SJSA1 (cell line): ENCODE measurements around the gene RAPGEF5. TPM values are rescaled to one million over a fixed set of nuclear protein-coding genes. Genes with fewer than 3 reads are reported as not detected.

ENCODE experiments used
- DNase-seq, 2 experiments: peaks; one replicate each; pipeline ENCODE4 v3.0.0-alpha.2; 2015 to 2020; ENCODE audit warnings: low spot score in 2 of 2, low read depth in 1 of 2
- H3K27ac ChIP-seq: fragments of 250-450 bp; sonication (Bioruptor Pico); 2 replicates; pipeline ENCODE4 v1.5.1; 2020; ENCODE audit warnings: mild to moderate bottlenecking, moderate library complexity
- H3K27me3 ChIP-seq: fragments of 250-450 bp; sonication (Bioruptor Pico); replicated peaks from 2 replicates; pipeline ENCODE4 v1.5.1; 2020; ENCODE audit warnings: mild to moderate bottlenecking, moderate library complexity
- H3K36me3 ChIP-seq: fragments of 250-450 bp; sonication (Bioruptor Pico); 2 replicates; pipeline ENCODE4 v1.5.1; 2020; ENCODE audit warnings: mild to moderate bottlenecking
- H3K4me1 ChIP-seq: fragments of 250-450 bp; sonication (Bioruptor Pico); replicated peaks from 2 replicates; pipeline ENCODE4 v1.6.1; 2021; ENCODE audit warnings: mild to moderate bottlenecking
- H3K4me3 ChIP-seq: fragments of 250-450 bp; sonication (Bioruptor Pico); 2 replicates; pipeline ENCODE4 v1.5.1; 2020; ENCODE audit warnings: mild to moderate bottlenecking
- H3K9me3 ChIP-seq: fragments of 250-450 bp; sonication (Bioruptor Pico); replicated peaks from 2 replicates; pipeline ENCODE4 v1.5.1; 2020; ENCODE audit warnings: mild to moderate bottlenecking
- total RNA-seq: library from RNA; depleted of rRNA; stranded (reverse); fragments of >200 nt; shearing (Covaris generic); gene quantifications from 2 replicates; pipeline ENCODE4 v1.2.3, GENCODE V29; 2014

The RAPGEF5 gene
- total RNA-seq, 1 experiment from 2014 or later, result 0.03 TPM

DNA sequence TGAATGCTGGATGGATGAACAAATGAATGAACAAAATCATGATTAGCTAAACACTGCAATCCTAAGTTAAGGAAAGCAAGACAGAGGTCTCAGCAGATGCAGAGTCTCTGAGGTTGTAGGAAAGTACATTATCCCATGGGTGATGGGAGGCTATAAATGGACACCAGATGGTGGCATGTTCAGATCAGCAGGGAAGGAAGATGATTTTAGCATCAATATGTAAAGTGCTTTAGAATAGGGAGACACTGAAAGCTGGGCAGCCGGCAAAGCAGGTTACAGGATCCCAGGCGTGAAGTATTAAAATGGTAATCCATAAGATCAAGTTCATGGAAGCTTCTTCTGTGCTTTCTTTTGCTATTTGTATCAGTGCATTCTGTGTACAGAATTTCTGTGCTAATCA lies 7.9 kb upstream of the RAPGEF5 start:
- no peaks in the 10 kb centered on the region for H3K36me3 ChIP-seq
- H3K4me1 ChIP-seq, result no peaks in the 10 kb centered on the region
- peaks cover 7% of the 10 kb centered on the region; the same call in 1 of the 2 replicates for H3K27me3 ChIP-seq
- no peak for DNase-seq
- H3K4me3 ChIP-seq, result no peak overlapping the region
- no peak overlapping the region for H3K27ac ChIP-seq
- no peaks in the 10 kb centered on the region for H3K9me3 ChIP-seq

DNA sequence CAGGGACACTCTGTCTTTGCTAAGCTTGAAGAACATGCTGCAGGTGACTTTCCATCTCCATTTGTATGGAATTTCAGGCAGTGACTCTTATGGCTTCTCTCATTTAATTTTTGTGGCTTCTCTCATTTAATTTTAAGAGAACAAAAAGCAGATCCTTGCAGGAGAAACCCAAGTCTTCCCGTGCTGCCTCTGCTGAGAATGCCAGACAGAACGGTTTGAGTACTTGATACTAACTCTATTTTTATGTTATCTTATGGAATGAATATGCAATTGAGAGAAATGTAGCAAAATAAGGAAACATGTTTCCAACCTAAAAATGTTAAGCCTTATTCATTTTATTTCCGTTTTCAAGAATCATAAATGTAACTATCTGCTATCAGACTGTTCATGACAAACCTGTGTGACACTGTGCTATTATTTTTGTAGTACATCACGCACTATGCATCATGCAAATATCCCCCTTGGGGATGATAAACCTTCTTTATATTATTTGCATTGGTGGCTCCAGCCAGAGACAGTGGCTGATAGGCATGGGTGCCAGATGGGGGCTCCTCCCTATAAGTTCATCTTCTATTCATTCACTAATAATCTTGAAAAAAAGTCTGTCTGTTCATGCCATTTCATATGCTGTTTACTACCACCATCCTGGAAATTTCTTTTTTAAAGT lies 6.9 kb upstream of the RAPGEF5 start:
- H3K4me1 ChIP-seq, result no peaks in the 10 kb centered on the region
- DNase-seq, result no peak

DNA sequence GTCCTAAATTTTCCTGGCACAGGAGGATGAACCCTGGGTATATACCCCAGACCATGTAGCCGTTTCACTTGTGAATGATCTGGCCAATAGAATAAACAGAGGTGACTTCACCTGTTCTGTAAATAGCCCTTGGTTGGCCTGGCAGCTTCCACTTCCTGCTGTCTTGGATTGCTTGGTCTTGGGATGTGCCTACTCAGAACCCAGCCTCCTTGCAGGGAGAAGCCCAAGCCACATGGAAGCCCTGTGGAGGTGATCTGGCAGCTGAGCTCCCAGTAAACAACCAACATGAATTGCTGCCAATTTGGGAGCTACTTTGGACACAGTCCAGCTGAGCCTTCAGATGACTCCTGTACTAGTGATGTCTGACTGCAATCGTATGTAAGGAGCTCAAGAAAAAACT lies 4.8 kb upstream of the RAPGEF5 start:
- no peak for DNase-seq
- Histone ChIP-seq H3K4me1 (no peaks in the 10 kb centered on the region), H3K27me3 (peaks cover 16% of the 10 kb centered on the region), H3K4me3 (no peak overlapping the region), H3K36me3 (no peaks in the 10 kb centered on the region), H3K9me3 (no peaks in the 10 kb centered on the region), H3K27ac (no peak overlapping the region)

More for the DNA sequence above, 6.9 kb upstream of the RAPGEF5 start:
- Histone ChIP-seq H3K4me3 (no peak overlapping the region), H3K36me3 (no peaks in the 10 kb centered on the region), H3K9me3 (no peaks in the 10 kb centered on the region), H3K27ac (no peak overlapping the region), H3K27me3 (0 out of 2 replicates have a peak, but pooled peaks cover 7% of the 10 kb centered on the region)

DNA sequence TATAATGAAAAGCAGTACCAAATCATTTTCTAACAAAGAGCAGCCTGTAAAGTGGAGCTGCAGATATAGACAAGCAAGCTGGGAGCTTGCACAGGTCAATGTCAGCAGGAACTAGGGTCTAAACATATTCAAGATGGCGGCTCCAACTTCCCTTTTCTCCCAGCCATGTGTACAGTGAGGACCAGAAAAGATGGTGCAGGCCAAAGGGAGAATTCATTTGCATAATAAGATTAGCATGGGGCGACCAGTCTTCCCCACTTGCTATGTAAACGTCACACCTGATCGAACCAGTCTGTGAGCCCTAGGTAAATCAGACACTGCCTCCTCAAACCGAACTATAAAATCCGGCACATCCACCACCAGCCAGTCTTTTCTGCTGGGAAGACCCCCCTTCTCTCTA lies 4.4 kb upstream of the RAPGEF5 start:
- no peaks in the 10 kb centered on the region for H3K36me3 ChIP-seq
- no peak overlapping the region for H3K4me3 ChIP-seq
- H3K4me1 ChIP-seq, result no peaks in the 10 kb centered on the region
- no peak for DNase-seq
- H3K27ac ChIP-seq, result no peak overlapping the region
- no peaks in the 10 kb centered on the region for H3K9me3 ChIP-seq
- peaks cover 16% of the 10 kb centered on the region for H3K27me3 ChIP-seq

DNA sequence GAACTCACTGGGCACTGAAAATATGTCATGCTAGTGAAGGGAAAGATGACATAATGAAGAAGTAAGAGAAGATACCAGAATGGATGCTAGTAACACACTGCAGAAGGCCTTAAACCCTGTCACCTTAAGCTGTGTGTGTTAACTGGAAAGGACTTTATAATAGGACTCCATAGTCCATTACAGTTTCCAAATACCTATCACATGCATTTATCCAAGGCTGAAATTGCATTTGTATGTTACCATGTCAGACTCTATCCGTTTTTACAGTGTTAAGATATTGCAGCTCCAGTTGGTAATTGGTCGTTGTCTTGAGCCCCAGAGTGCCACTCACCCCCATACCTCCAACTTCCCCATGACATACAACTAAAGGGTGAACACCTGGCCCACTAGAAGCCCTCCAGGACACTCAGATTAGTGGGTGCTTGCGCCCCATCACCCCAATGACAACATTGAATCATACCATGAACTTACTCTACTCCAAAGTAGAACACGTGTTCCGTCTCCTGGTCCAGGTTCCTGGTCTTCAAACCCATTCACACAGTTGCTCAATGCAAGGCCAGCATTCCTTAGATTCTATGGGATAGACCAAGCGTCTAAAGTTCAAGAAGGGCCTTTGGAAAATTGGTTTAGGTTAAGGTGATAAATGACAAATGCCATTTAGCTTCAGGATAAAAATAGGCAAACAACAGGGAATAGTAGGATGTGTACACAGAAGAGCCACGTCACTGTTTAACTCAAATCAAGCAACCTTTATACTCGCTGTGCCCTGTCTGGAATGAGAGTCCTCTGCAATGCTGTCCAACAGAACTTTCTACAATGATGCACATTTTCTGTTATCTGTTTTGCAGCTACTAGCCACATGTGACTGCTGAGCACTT lies 2.1 kb upstream of the RAPGEF5 start:
- Histone ChIP-seq H3K4me1 (no peaks in the 10 kb centered on the region), H3K27ac (no peak overlapping the region), H3K27me3 (peaks cover 17% of the 10 kb centered on the region), H3K4me3 (no peak overlapping the region), H3K9me3 (no peaks in the 10 kb centered on the region), H3K36me3 (no peaks in the 10 kb centered on the region)
- DNase-seq, result no peak

DNA sequence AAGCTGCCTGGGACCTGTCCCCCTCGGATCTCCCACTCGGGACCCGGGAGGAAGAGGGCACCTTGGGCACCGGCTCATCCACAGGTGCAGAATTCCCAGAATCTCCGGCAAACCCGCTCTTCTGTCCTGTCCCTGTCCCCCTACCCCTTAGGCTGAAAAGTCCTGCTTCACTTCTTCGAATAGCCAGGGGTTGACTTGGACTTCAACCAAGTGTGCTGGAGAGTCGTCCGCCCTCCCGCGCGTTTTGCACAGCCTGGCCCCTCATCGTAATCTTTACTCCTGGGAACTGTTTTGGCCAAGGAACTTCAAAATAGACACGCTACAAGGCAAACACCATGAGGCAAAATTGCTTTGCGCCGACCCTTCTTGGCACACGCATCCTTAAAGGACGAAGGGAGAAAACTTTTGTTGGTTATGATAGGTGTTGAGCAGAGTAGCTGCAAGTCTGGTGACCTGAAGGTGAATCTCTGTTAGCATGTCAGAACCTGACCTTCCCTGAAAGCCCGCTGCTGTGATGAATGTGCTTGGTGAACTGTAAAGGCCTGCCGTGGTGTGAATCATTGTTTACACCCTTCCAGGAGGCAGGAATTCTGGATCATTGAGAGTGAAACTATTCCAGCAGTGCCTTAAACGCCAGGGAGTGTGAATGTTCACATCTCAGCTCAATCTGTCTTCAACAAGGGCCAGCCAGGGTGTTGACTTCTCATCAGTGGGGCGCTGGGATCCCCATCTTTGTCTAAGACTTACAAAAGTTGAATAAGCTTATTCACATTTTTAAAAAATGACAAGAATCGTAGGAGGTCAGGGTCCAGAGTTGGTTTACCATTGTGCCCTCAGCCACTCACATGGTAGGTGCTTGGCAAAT lies 589 bp upstream of the RAPGEF5 start:
- Histone ChIP-seq H3K4me3 (no peak overlapping the region), H3K27ac (no peak overlapping the region), H3K36me3 (no peaks in the 10 kb centered on the region), H3K4me1 (no peaks in the 10 kb centered on the region), H3K9me3 (no peaks in the 10 kb centered on the region), H3K27me3 (peaks cover 21% of the 10 kb centered on the region)
- no peak for DNase-seq

DNA sequence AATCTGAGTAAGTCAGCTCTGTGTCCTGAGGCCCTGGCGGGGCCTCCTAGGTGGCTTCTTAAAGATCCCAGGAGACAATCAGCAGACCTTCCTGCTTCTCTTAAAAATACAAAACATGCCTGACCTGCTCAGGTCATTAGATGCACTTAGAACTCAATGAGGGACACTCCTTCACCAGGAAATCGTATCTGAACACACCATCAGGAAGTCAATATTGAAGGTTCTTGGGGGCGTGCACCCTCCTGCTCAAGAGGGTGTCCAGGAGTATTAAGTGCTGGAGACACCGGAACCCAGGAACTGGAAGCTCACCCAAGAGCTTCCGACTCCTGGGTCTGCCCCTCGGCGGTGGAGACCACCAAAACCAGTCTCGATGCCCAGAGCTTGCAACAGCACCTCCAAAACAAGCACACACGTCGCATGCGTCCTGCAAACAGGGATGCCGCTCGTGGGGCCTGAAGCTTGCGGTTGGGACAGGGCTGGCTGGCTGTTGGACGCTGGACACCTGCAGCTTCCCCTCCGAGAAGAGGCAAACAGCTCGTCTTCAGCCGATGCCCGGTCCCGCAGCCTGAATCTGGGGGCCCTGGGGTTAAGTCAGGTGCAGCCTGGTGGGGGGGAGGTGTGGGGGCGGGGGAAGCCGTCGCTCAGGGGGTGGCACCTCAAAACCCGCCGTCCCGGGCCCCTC lies 803 bp downstream of the RAPGEF5 start:
- no peak overlapping the region for H3K4me3 ChIP-seq
- H3K9me3 ChIP-seq, result no peaks in the 10 kb centered on the region
- DNase-seq, result no peak

DNA sequence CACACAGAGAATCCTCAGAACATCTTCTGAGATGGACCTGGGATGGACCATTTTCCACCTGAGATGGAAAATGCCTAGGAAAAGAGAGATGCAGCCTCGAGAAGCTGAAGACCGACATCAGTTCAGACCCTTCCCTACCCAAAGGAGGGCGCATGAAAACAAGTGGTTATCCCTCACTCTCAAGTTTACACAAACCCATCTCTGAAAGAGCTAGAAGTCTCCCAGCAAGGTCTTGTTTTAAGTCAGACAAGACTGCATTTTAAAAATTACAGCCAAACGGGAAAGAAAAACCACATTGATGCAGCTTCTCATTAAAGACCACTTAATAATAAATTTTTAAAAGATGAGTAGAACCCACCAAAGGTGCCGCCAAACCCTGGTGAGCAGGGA lies 1.3 kb downstream of the RAPGEF5 start:
- H3K9me3 ChIP-seq, result no peaks in the 10 kb centered on the region
- no peak for DNase-seq
- H3K27me3 ChIP-seq, result peaks cover 27% of the 10 kb centered on the region
- no peaks in the 10 kb centered on the region for H3K4me1 ChIP-seq
- H3K4me3 ChIP-seq, result no peak overlapping the region
- H3K36me3 ChIP-seq, result no peaks in the 10 kb centered on the region
- no peak overlapping the region for H3K27ac ChIP-seq

More for the DNA sequence above, 803 bp downstream of the RAPGEF5 start:
- Histone ChIP-seq H3K27ac (no peak overlapping the region), H3K27me3 (peaks cover 27% of the 10 kb centered on the region), H3K36me3 (no peaks in the 10 kb centered on the region), H3K4me1 (no peaks in the 10 kb centered on the region)

DNA sequence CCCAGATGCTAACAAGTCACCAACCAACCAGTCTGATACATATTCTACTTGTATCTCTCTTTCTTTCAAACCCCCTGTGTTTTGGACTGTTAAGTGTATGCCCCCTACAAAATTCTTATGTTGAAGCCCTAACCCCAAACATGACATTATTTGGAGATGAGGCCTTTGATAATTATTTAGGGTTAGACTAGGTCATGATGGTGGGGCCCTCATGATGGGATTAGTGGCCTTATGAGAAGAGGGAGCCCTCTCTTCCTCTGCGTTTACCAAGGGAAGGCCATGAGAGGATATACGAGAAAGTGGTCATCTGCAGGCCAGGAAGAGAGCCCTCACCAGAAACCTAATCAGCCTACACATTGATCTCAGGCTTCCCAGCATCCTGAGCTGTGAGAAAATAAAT lies 2.5 kb downstream of the RAPGEF5 start:
- no peaks in the 10 kb centered on the region for H3K9me3 ChIP-seq
- no peak overlapping the region for H3K27ac ChIP-seq
- H3K4me1 ChIP-seq, result no peaks in the 10 kb centered on the region
- H3K4me3 ChIP-seq, result no peak overlapping the region
- no peaks in the 10 kb centered on the region for H3K36me3 ChIP-seq
- H3K27me3 ChIP-seq, result peaks cover 27% of the 10 kb centered on the region
- DNase-seq, result no peak

DNA sequence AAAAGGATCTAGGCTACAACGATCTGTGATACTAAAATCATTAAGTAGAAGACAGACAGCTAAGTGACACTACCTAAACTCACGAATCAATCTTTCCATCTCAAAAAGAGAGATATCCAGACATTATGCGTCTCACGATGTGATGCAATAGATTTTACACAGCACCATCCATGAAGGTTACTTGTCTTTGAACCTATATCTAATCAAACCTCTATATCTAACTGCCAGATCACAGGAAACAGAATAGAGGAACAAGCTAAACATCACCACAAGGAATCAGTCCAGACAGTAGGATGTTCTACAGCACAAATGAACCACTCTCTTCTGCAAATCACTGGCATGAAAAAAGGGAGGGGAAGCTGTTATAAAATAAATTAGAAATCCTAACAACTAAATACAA lies 4.1 kb downstream of the RAPGEF5 start:
- Histone ChIP-seq H3K9me3 (no peaks in the 10 kb centered on the region), H3K27me3 (peaks cover 24% of the 10 kb centered on the region), H3K27ac (no peak overlapping the region), H3K4me3 (no peak overlapping the region), H3K4me1 (no peaks in the 10 kb centered on the region), H3K36me3 (no peaks in the 10 kb centered on the region)
- DNase-seq, result no peak

DNA sequence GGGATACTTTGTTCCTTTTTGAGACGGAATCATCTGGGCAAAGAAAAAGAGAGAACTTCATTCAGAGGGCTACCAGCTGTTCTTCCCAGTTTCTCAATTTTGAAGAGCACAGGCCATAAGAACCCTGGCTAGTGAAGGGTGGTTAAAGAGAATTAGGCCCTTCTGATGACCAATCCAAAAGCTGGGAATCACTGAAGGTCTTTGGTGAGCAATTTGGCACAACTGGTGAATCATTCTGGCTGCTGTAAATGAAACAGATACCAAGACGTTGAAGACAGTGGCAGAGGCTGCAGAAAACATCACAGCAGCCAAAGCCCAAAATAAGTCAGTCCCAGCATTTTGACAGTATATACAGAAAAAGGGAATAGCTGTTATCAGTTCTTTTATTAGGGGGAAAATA lies 5.1 kb downstream of the RAPGEF5 start:
- Histone ChIP-seq H3K36me3 (no peaks in the 10 kb centered on the region), H3K9me3 (no peaks in the 10 kb centered on the region), H3K4me1 (no peaks in the 10 kb centered on the region), H3K27me3 (peaks cover 18% of the 10 kb centered on the region), H3K4me3 (no peak overlapping the region), H3K27ac (no peak overlapping the region)
- DNase-seq, result no peak

DNA sequence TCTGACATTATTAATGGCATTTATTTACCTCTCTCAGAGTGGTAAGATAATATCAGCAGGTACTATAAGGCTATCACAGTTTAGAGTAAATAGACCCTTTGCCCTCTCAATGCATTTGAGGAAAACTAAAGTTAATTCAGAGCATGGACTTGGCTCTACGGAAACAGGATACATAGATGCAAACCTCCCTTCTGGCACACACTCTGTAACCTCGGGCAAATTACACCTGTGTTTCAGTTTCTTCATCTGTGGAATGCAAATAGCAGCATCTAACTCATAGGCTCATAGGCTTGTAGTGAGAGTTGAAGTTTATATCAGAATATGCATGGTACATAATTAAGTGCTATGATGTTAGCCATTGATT lies 5.6 kb downstream of the RAPGEF5 start:
- peaks cover 18% of the 10 kb centered on the region for H3K27me3 ChIP-seq
- no peak overlapping the region for H3K27ac ChIP-seq
- no peaks in the 10 kb centered on the region for H3K9me3 ChIP-seq
- no peak overlapping the region for H3K4me3 ChIP-seq
- H3K4me1 ChIP-seq, result no peaks in the 10 kb centered on the region
- no peak for DNase-seq
- no peaks in the 10 kb centered on the region for H3K36me3 ChIP-seq
